Activated T-cell treated with anti-CD3 and anti-CD28 coated beads for 48 hours (primary cell): Measurements from ENCODE around the gene SLC30A7.
"Not testable (repeated sequence)": the region's sequence is repeated elsewhere in the genome, so short reads cannot be mapped to it uniquely, and the experiment has no call there.

Experiments
- DNase-seq: peaks from one replicate; pipeline ENCODE4 v3.0.0-alpha.2; 2020; ENCODE audit warnings: low read depth

The SLC30A7 gene

DNA sequence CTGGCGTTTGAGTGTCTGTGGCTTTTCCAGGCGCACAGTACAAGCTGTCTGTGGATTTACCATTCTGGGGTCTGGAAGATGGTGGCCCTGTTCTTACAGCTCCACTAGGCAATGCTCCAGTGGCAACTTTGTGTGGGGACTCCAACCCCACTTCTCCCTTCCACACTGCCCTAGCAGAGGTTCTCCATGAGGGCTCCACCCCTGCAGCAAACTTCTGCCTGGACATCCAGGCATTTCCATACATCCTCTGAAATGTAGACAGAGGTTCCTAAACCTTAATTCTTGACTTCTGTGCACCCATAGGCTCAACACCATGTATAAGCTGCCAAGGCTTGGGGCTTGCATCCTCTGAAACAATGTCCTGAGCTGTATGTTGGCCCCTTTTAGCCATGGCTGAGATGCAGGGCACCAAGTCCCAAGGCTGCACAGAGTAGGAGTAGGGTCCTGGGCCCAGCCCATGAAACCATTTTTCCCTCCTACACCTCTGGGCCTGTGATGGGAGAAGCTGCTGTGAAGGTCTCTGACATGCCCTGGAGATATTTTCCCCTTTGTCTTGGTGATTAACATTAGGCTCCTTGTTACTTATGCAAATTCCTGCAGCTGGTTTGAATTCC lies 5.9 kb upstream of the SLC30A7 start:
- not testable (repeated sequence) for DNase-seq

DNA sequence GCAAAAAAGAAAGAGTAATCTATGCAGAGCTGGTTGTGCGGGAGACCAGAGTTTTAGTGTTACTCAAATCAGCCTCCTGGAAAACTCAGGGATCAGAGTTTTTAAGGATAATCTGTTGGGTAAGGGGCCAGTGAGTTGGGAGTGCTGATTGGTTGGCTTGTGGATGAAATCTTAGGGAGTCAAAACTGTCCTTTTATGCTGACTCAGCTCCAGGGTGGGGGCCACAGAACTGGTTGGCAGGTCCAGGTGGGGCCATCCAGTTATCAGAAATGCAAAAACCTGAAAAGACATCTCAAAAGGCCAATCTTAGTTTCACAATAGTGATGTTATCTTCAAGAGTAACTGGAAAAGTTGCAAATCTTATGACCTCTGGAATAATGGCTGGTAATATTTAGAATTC lies 4.5 kb upstream of the SLC30A7 start:
- DNase-seq: no peak

DNA sequence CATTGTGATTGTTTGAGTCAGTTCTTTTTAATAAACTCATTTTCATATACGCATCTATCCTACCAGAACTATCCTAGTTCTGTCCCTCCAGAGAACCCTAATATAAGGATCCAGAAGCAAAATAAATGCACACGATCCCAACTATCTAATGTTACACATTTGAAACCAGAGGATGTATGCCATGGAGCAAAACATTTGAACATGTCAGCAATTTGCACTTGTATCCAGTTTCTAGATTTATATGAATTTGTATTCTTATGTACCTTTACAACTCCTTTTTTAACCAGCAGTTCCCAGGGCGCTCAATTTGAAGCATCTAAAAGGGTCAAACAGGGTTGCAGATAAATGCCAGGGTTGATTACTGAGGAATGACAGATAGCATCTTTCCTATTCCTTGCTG lies 3.3 kb upstream of the SLC30A7 start:
- DNase-seq: no peak

DNA sequence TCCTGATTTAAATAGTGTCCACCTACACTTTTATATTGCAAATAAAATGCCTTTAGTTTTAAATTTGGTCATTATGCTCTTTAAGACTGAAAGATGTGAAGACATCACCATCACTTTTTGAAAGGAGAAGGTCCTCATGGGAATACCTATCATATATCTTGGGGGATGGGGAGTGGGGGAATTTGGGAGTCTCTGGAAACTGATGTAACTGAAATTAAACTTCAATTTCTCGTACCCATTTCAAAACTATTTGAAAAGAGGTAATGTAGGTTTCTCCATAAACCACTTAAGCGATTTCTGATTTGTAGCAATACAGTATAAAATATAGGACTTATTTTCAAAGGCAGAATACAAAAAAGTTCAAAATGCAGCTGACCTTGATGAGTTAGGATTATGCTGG lies 2.2 kb upstream of the SLC30A7 start:
- no peak for DNase-seq

DNA sequence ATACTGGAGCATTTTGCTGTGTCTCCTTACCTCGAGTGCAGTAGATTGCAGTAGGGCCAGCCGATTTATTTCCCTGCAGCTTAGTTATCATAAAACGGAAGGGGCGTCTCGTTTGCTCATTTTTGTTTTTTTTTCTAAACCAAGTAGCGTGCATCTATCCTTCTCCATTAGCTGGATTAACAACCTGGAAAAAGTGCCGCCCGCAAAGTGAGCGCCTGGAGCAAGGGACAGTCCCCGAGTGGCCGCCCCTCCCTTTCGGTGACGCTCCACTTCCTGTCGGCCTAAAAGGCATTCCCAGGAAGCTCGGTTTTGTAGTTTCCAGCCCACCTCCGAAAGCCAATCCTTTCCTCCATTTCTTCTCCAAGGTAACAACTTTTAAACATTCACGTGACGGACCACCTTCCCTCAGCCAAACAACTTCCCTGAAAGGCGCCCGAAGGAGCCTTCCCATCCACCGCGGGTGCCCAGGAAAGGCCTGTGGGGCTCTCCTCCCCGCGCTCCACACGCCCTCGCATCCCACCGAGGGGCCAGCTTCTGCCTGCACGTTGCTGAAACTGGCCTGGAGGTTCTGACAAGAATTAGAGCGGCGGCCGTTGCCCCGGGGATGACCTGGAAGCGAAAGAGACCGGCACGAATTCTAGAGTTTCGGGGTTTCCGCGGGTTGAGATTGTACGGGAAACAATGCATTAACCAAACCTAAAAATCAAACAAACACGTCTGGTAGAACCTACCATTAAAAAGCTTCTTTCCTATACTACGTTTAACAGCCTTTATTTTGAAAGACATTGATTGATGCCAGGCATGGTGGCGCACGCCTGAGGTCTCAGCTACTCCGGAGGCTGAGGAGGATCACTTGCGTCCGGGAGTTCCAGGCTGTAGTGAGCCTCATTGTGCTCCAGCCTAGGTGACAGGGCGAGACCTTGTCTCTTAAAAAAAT lies 1.0 kb upstream of the SLC30A7 start, which contains the start of gene EXTL2:
Gene EXTL2 (minus strand): TSS at position 240 of the 937 bp plus-strand sequence. CDS start 6,085 bp downstream, outside the sequence.
- DNase-seq: peak; percentile 61

DNA sequence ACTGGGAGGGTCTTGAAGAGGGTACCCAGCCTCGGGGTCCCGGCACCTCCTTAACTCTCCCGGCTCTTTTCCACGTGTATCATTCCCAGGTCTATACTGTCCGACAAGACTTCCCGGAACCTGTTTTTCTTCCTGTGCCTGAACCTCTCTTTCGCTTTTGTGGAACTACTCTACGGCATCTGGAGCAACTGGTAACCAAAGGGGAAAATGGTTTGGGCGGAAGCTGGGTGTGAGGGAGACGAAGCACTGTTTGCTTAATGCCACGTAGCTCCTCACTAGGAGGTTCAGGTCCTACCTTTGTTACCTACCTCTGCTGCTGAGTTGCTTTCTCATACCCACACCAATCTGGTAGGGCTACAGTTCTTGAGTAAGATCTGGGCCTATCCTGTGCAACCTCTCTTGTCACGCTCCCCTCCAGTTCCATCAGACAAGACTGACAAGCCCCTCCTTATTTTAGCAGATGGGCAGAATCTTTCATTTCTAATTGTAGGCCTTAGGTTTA lies 642 bp downstream of the SLC30A7 start:
- DNase-seq: peak; percentile 25

DNA sequence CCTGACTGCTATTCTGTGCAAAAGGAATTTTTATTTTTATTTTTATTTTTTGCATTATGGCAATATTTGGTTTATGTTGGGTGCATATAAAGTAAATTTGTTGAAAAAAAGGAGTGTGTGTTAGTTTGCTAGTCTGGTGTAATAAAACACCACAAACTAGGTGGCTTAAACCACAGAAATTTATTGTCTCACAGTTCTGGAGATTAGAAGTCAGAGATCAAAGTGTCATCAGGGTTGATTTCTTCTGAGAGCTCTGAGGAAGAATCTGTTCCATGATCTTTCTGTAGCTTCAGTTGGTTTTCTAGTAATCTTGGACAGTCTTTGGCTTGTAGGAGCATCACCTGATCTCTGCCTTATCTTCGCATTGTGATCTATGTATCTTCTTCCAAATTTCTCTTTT lies 6.5 kb downstream of the SLC30A7 start:
- DNase-seq: no peak

DNA sequence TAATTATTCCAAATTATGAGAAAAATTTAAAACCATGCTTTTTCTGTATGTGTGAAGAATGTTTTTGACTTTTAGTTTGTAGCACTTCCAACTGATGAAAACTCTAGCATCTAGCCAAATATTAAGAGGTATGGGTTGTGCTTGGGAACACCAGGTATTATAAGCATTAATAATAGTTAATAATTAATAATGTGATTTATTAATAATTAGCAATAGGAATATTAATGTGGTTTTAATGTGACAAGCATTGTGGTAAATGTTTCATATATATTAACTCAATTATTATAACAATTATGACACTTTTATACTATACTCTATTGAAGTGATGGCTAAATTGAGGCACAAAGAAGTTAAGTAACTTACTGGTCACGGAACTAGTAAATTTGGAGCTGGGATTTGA lies 7.9 kb downstream of the SLC30A7 start:
- no peak for DNase-seq

DNA sequence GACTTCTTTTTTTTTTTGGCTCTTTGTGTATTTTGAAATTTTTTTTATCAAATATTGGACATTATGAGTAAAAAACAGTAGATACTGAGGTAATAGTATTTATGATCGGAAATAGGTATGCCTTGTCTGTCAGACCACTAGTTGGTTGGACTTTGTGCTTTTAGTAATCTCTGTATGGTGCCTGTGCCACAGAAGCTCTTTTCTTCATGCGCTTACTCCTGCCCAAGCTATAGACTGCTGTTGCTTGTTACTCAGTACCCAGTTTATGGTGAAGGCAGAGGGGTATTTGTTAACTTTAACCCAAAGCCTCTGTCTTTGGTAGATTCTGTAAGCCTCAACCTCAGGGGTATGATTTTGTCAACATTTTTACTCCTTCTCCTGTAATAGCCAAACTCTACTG lies 8.6 kb downstream of the SLC30A7 start:
- no peak for DNase-seq

DNA sequence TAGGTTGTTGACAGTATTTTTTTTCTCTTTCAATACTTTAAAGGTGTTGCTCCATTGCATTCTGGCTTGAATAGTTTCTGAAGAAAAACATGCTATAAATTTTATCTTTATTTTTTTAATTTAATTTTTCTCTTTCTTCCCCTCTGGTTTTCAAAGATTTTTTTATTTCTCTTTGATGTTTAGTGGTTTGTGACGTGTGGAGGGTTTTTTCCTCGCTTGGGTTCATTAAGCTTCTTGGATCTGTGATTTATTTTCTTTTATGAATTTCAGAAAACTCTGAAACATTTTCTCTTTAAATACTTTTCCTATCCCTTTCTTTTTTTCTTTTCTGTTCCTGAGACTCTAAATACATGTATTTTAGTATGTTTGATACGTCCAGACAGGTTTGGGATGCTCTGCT lies 9.3 kb downstream of the SLC30A7 start:
- no peak for DNase-seq

DNA sequence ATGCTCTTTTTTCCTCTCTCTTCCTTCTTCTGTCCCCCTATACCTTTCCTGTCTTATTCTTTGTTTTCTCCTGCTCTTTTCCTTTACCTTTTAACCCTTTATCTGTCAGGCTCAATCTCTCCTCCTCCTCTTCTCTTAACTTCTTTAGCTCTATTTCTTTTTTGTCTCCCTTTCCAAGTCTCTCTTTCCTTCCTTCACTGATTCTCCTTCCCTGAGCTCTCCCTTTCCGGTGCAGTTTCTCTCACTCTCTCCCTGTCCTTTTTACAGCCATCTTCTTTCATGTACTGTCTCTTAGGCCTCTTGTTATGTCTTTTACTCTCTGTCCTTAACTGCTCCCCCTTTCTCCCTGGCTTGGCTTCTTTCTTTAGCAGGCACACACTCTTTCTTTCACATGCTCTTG lies 12.0 kb downstream of the SLC30A7 start:
- DNase-seq: no peak

DNA sequence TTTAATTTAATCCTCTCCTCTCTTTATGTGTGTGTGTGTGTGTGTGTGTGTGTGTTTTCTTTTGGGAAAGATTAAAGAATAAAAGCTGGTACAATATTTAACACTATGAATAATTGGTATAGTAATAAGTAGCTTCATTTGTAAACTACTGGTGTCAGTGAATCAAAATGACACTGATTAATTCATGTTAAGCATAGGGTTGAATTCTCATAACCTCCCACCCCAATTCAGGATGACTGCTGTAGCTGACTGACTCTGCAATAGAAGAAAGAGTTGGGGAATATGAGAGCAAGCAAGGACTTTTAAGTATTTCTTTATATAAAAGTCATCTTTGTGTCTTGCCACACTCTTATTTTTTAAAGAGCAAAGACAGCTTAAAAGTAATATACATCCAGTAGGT lies 13.1 kb downstream of the SLC30A7 start:
- DNase-seq: no peak

DNA sequence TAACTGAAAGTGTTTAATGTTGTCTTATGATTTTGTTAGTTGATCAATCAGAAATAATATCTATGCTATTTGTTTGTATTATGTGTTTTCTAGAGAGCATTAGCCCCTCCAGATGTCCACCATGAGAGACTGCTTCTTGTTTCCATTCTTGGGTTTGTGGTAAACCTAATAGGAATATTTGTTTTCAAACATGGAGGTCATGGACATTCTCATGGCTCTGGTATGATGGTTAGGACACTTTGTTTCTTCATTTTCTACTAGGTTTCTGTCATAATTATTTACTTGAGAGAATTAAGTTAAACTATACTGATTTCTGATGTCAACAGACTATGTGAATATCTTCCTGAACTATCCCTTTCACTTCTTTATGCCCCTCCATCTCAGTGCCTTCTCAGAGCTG lies 16.1 kb downstream of the SLC30A7 start:
- no peak for DNase-seq

DNA sequence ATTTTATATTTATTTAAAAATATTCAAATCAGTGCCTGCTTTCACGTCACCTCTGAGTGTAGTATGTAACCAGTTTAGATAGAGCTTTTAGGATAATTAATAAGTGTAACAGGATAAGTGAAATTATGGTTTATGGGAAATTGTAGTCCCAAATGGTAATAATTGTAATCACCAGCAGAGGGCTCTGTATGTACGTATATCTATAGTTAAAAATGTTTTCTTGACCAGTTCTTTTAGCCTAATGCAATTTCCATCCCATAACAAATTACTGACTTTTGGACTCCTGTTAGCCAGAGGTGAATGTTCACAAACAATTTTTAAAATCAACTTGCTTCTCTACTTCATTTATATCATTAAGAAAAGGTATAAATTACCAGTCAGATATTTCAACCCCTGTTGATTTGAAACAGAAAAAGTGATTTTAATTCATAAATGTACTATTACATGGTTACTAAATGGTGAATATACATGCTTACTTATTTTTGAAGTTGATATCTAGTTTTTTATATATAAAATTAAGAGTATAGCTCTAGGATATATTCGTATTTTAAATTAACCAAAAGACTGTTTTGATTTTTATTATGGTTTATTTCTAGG lies 25.3 kb downstream of the SLC30A7 start:
- DNase-seq: no peak

DNA sequence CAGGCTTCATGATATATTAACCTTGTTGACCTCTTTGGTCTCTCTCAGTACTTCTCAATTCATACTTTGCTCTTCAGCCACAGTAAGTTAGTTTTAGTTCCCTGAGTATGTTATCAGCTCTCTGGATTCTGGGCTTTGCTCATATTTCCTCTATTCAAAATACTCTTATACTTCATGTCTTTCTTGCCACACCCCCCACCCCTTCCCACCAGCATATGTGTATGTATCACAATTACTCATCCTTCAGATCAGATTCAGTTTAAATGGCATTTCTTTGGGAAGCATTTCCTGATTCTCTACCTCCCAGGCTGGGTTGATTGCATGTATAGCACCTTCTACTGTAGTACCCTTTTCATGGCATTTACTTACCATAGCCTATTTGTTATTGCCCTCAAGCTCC lies 28.3 kb downstream of the SLC30A7 start:
- no peak for DNase-seq

DNA sequence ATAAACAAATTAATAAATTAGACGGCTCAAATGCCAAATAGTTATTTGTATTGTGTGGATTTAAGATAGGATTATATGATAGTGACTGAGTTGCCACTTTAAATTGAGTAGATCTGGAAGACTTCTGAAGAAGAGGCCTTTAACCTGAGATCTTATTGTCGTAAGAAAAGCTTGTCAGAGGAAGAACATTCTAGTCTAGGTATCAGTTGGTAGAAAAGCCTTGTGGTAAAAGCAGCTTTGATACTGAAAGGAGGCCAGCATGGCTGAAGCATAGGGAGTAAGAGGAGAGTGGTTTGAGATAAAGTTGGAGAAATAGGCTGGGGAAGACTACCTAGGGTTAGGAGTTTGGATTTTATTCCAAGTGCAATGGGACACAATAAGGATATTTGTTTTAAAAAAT lies 29.1 kb downstream of the SLC30A7 start:
- DNase-seq: no peak

DNA sequence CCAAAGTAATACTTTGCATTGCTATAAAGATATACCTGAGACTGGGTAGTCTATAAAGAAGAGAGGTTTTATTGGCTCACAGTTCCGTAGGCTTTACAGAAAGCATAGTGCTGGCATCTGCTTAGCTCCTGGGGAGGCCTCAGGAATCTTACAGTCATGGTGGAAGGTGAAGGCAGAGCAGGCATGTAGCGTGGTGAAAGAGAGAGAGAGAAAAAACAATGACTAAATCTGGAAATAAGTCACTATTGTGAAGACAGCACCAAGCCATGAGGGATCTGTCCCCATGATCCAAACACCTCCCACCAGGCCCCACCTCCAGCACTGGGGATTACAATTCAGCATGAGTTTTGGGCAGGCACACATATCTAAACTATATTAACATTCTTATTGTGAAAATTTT lies 30.4 kb downstream of the SLC30A7 start:
- DNase-seq: no peak

DNA sequence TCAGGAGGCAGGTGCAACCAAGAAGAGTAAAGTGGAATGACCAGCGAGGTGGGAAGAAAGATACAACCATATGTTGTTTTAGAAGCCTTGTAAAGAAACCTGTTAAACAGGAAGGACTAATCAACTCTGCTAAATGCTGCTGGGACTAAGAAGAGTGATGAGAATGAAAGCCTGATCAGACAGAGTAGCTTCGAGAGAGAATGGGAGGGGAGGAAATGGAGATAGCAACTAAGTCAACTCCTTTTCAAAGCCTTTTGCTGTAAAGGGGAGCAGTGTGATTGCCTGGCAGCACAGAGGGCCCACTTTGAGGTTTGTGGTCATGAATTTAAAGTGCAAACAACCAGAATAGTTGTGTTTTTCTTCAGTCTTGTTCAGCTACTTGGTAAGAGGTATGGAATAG lies 31.4 kb downstream of the SLC30A7 start:
- DNase-seq: no peak

DNA sequence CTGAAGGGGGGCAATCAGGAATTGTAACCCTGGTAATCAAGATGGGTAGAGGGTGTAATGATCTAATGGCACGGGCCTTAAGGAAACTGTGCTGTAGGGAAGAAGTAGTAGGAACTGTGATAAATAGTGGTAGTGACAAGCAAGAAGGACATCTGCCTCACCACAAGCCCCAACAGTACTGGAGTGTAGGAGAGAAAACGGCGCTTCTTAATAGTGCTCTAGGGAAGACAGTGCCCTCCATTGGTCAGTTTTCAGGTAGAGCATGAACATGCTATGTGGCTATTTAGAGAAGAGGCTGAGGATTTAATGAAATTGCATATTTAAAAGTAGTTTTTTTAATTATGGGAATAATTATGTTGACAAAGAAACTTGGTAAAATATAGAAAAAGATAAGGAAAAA lies 32.2 kb downstream of the SLC30A7 start:
- DNase-seq: no peak

DNA sequence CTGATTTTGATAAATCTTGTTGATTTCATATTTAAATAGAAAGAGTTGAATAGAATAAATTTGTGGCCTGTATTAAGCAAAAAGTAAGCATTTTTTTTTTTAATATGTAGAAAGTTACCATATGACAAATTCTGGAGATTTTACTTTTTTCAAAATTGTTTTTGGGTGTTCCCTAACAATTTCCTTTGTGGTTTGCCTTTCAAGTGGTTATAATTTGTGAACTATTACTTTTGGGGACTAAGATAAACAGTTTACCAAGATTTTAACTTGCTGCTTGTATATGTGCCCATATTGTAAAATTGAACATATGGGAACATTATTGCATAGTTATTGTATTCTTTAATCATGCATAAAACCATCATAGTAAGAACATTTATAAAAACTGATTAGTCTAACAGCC lies 34.6 kb downstream of the SLC30A7 start:
- DNase-seq: no peak

DNA sequence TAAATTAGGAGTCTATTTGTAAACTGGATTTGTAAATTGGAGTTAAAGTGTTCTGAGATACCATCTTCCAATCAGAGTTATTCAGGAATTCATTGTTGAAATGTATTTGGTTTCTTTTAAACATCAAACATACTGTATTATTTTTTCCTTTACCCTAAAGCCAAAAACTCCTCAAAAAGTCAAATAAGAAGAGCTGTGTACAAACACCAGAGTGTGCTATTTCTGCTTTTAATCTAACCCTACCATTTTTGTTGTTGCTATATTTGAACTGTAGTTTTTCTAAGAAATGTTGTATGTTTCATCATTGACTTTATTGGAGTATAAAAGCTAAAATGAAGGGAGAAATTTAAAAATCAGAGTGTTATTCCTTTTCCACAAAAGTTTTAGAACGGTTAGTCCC lies 35.8 kb downstream of the SLC30A7 start:
- no peak for DNase-seq

DNA sequence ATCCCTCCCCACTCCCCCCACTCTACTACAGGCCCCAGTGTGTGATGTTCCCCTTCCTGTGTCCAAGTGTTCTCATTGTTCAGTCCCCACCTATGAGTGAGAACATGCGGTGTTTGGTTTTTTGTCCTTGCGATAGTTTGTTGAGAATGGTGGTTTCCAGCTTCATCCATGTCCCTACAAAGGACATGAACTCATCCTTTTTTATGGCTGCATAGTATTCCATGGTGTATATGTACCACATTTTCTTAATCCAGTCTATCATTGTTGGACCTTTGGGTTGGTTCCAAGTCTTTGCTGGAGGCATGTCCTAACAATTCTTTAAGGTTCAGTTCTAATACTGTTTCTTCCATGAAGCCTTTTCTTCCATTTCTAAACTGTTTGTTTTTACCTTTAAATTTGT lies 37.7 kb downstream of the SLC30A7 start:
- not testable (repeated sequence) for DNase-seq
